22Rv1 (cell line): ENCODE measurements around the gene DIP2C.

ENCODE experiments used
- ZFX ChIP-seq: fragments of 450-650 bp; IDR thresholded peaks from 2 replicates; pipeline ENCODE4 v1.6.1; 2017; ENCODE audit warnings: antibody characterized with exemption, borderline replicate concordance
- TF ChIP-seq, protein P1 (sequence below): fragments of 450-650 bp; IDR thresholded peaks from 2 replicates; pipeline ENCODE4 v1.5.1; 2017; ENCODE audit warnings: mild to moderate bottlenecking

DNA sequence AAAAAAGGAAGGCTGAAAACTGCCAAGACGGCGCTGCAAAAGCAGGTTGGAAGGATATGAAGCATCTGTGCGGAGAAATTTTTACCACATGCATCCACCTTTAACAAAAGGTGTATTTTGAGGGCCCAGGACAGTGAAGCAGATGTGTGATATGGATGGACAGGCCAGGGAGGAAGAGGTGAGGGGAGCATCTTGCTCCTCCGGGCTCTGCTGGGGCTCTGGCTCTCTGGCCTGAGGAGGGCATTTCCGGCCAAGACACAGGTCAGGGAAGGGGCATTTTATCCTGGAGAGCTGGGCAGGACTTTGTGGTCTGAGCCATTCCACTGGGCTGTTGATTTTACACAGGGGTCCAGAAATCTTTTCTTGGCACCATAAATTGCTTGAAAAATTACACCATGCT is 379.1 kb downstream of the DIP2C start:
- TF ChIP-seq, protein P1, sequence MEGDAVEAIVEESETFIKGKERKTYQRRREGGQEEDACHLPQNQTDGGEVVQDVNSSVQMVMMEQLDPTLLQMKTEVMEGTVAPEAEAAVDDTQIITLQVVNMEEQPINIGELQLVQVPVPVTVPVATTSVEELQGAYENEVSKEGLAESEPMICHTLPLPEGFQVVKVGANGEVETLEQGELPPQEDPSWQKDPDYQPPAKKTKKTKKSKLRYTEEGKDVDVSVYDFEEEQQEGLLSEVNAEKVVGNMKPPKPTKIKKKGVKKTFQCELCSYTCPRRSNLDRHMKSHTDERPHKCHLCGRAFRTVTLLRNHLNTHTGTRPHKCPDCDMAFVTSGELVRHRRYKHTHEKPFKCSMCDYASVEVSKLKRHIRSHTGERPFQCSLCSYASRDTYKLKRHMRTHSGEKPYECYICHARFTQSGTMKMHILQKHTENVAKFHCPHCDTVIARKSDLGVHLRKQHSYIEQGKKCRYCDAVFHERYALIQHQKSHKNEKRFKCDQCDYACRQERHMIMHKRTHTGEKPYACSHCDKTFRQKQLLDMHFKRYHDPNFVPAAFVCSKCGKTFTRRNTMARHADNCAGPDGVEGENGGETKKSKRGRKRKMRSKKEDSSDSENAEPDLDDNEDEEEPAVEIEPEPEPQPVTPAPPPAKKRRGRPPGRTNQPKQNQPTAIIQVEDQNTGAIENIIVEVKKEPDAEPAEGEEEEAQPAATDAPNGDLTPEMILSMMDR, result no peak
- TF ChIP-seq ZFX, result no peak
